ENCODE results near the gene DCAKD.

Gene DCAKD

DNA sequence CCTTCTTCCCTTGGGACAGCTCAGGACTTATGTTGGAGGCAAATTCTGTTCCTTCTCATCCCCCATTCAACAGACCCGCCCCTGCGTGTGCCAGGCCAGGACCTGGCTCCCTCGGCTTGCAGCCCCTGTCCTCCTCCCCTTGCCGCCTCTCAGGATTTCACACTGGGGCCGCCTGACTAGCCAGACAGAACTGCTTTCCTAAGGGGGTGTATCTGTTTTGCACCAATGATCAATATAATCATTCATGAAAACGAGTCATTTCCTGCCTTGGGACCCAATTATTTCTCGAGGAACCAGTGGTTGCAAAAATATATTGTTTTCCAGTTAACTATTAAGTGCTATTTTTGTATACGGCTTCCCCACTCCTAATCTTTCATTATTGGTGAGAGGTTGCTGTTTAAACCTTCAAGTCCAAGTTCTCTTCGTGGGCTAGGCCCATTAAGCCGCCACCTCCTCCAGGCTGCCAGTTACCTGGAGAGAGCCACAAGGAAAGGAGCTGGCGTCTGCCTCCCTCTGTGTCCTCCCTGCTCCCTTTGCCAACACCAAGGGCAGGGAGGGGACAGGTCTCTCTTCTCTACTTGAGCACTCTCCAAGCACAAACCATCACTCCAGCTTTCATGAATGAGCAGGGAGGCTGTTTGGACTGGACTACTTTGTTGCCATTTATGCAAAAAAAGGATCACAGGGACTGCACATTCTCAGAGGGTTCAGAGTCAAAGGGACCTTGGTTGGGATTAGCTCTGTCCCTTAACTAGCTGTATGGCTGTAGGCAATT, 8.9 kb downstream of the DCAKD start:
- no peak for DNase-seq (ENCODE audit: low read depth in 2 of 2)
- H3K4me3 ChIP-seq (replicated peaks in 1 of 2; ENCODE audit: low read depth in 2 of 2, low read length in 2 of 2), result no peak overlapping the region
- TF ChIP-seq, protein P1, sequence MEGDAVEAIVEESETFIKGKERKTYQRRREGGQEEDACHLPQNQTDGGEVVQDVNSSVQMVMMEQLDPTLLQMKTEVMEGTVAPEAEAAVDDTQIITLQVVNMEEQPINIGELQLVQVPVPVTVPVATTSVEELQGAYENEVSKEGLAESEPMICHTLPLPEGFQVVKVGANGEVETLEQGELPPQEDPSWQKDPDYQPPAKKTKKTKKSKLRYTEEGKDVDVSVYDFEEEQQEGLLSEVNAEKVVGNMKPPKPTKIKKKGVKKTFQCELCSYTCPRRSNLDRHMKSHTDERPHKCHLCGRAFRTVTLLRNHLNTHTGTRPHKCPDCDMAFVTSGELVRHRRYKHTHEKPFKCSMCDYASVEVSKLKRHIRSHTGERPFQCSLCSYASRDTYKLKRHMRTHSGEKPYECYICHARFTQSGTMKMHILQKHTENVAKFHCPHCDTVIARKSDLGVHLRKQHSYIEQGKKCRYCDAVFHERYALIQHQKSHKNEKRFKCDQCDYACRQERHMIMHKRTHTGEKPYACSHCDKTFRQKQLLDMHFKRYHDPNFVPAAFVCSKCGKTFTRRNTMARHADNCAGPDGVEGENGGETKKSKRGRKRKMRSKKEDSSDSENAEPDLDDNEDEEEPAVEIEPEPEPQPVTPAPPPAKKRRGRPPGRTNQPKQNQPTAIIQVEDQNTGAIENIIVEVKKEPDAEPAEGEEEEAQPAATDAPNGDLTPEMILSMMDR (IDR thresholded peaks at IDR 0.05; ENCODE audit: low read depth, low read length), result no peak

DNA sequence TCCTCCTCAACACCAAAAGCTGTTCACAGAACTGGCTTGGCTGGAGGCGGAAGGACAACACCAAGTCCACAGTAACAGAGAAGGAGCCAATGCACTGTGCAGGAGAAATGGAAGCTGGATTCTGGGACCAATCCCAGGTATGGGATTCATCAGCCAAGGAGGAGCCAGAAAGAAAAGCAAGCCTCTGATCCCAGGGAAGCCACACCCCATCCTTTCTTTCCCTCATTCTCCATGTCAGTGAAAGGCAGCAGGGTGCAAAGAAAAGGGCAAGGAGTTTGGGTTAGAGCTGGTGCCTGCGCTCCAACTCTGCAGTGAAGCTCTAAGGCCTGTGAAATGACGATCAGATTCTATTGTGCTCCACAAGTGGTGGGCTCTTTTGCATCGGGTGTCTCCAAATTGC, 11.0 kb downstream of the DCAKD start:
- no peak for DNase-seq (ENCODE audit: low read depth in 2 of 2)
- TF ChIP-seq, protein P1 (IDR thresholded peaks at IDR 0.05; ENCODE audit: low read depth, low read length), result no peak
- no peak overlapping the region for H3K4me3 ChIP-seq (replicated peaks in 1 of 2; ENCODE audit: low read depth in 2 of 2, low read length in 2 of 2)

DNA sequence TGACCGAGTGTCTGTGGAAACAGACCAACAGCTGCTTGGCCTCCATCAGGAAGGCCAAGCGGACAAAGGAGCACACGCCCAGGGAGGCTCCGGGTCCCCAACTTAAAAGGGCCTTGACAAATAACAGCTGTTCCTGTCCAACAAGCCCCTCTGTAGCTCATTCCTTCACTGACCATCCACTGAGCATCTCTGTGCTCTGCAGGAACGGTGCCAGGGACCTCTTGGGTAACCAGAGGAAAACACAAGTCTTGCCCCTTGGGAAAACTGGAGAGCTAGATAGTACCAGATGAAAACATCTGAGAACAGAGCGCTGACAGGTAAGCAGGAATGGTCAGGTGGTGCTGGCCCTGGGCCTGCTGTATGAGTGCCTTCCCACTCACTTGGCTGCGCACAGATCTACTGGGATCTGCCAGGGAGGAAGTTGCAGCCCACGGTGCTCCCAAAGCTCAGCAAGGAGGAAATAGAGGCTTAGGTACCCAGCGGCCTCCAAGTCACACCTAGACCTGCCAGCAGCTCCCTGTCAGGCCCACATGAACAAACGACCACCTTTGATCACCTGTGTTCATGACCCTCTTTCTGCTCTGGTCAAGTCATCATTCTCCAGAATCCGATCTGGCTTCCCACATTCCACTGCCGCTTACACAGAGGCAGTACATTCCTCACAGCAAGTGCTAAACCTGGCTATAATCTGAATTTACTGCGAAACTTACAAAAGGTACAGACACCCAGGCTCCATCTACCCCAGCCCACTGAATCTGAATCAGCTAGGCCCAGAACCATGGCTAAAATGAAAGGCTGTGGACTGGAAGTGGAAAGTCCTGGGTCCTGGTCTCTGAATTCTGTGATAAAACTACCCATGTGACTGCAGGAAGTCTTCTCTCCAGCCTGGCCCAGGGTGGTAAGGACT, 12.5 kb downstream of the DCAKD start:
- TF ChIP-seq, protein P1 (IDR thresholded peaks at IDR 0.05; ENCODE audit: low read depth, low read length), result no peak

DNA sequence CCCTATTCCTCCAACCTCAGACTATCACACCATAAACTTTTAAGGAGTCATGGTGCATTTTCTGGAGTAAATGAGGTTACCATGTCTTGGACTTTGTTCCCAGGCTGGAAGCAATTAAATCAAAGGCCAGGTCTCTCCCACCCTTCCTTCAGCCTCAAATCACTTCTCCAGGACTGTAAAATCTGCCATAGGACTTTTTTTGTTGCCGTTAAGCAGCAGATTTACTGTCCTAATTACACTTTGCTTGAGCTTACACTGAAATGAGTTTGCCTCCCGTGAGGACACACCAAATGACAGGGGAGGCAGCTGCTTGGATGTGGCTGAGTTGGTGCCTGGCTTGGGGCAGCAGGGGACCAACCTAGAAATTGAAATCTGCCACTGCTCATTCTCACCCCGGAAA, 14.7 kb downstream of the DCAKD start:
- TF ChIP-seq, protein P1 (IDR thresholded peaks at IDR 0.05; ENCODE audit: low read depth, low read length), result no peak
- DNase-seq (ENCODE audit: low read depth in 2 of 2), result no peak
- no peak overlapping the region for H3K4me3 ChIP-seq (replicated peaks in 1 of 2; ENCODE audit: low read depth in 2 of 2, low read length in 2 of 2)

More for the DNA sequence above, 12.5 kb downstream of the DCAKD start:
- no peak overlapping the region for H3K4me3 ChIP-seq (replicated peaks in 1 of 2; ENCODE audit: low read depth in 2 of 2, low read length in 2 of 2)
- peak in 1 of 2 donors; percentile 72 for DNase-seq (ENCODE audit: low read depth in 2 of 2)

DNA sequence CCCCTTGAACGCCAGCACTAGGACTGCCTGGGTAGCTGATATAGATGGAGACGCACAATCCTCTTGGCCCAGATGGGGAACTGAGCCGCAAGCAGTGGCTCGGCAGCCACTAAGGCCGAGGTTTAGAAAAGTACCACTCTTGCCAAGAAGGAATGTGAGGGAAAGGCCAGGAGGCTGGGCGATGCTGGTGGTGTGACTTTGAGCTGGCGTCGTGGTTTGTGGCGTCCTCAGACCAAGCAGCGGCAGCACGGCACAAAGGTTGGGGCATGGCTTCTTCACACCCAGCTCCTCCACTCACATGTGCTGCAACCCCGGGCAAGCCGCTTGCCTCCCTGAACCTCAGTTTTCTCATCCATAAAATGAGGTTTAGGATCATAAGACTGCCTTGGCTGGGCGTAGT, 15.6 kb downstream of the DCAKD start:
- H3K4me3 ChIP-seq (replicated peaks in 1 of 2; ENCODE audit: low read depth in 2 of 2, low read length in 2 of 2), result no peak overlapping the region
- TF ChIP-seq, protein P1 (IDR thresholded peaks at IDR 0.05; ENCODE audit: low read depth, low read length), result no peak
- no peak for DNase-seq (ENCODE audit: low read depth in 2 of 2)

GRCh38 chr17:45034599-45034998, 16.8 kb downstream of the DCAKD start:
- TF ChIP-seq, protein P1 (IDR thresholded peaks at IDR 0.05; ENCODE audit: low read depth, low read length), result no peak
- no peak for DNase-seq (ENCODE audit: low read depth in 2 of 2)
- no peak overlapping the region for H3K4me3 ChIP-seq (replicated peaks in 1 of 2; ENCODE audit: low read depth in 2 of 2, low read length in 2 of 2)
